Panc1 (cell line): Measurements from ENCODE around the gene METRN.

Experiments
- CTCF ChIP-seq: fragments of 450-650 bp; IDR thresholded peaks from 2 replicates; pipeline ENCODE4 v1.5.1; 2017; ENCODE audit warnings: mild to moderate bottlenecking
- POLR2AphosphoS5 ChIP-seq: IDR thresholded peaks from 2 replicates; pipeline ENCODE4 v1.6.1; 2012; ENCODE audit warnings: mild to moderate bottlenecking, low read depth, low read length, moderate library complexity
- TF ChIP-seq, protein P1 (sequence below), 2 experiments: IDR thresholded peaks; 2 replicates each; pipeline ENCODE4 v1.6.1; 2011 to 2012; ENCODE audit warnings: low read depth in 2 of 2, control low read depth in 1 of 2, low read length in 1 of 2, mild to moderate bottlenecking in 1 of 2, moderate library complexity in 1 of 2; ENCODE audit not compliant: insufficient read depth in 1 of 2

DNA sequence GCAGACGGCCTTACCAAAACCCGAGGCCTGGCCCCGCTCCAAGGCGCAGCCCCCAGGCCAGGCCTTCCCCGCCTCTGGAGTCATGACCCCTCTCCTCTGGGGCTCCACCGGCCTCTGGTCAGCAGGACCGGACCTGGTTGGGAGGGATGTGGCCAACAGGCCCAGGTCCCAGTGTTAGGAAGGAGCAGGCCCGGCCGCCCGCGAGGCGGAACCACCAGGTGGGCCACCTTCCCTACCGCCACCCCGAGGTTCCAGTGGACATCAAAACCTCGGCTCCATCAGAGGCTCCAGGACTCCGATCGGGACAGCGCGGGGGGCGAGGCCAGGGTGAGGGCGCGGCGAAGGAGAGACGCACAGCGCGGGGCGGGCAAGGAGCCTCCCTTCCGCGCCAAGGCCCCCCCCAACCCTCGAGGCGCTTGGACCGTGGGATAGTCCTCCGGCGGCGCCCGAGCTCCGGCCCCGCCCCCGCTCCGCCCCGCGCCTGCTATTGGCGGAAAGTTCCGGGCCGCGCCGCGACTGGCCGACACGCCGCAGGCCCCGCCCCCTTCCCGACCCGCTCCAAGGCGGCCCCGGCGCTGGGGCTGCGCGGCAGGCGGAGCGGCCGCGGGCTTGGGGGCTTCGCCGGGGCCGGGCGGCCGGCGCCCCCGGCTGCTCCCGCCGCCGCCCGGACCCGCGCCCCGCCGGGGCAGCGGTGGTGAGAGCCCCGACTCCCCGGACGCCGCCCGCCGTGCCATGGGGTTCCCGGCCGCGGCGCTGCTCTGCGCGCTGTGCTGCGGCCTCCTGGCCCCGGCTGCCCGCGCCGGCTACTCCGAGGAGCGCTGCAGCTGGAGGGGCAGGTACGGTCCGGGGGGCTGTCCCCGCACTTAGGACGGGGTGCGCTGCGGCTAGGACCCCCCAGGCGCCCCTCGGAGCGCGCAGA, at the start of gene METRN:
- no peak for TF ChIP-seq CTCF
- peak; percentile 34; the same call in 1 of the 2 replicates for TF ChIP-seq POLR2AphosphoS5
- TF ChIP-seq, protein P1, sequence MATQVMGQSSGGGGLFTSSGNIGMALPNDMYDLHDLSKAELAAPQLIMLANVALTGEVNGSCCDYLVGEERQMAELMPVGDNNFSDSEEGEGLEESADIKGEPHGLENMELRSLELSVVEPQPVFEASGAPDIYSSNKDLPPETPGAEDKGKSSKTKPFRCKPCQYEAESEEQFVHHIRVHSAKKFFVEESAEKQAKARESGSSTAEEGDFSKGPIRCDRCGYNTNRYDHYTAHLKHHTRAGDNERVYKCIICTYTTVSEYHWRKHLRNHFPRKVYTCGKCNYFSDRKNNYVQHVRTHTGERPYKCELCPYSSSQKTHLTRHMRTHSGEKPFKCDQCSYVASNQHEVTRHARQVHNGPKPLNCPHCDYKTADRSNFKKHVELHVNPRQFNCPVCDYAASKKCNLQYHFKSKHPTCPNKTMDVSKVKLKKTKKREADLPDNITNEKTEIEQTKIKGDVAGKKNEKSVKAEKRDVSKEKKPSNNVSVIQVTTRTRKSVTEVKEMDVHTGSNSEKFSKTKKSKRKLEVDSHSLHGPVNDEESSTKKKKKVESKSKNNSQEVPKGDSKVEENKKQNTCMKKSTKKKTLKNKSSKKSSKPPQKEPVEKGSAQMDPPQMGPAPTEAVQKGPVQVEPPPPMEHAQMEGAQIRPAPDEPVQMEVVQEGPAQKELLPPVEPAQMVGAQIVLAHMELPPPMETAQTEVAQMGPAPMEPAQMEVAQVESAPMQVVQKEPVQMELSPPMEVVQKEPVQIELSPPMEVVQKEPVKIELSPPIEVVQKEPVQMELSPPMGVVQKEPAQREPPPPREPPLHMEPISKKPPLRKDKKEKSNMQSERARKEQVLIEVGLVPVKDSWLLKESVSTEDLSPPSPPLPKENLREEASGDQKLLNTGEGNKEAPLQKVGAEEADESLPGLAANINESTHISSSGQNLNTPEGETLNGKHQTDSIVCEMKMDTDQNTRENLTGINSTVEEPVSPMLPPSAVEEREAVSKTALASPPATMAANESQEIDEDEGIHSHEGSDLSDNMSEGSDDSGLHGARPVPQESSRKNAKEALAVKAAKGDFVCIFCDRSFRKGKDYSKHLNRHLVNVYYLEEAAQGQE (IDR thresholded peaks at IDR 0.05; ENCODE audit: insufficient read depth in 1 of 2, low read depth in 2 of 2, low read length in 1 of 2), result 0 out of 4 replicates have a peak, but pooled peaks of 1 of the 2 experiments have one; percentile 10
